Measurements from ENCODE around the gene RHOF.

The RHOF gene

GRCh38 chr12:121804417-121805111 is 11.1 kb upstream of the RHOF start:
- DNase-seq = peak; percentile 80

GRCh38 chr12:121803861-121804416 is 10.5 kb upstream of the RHOF start, which contains the start of gene SETD1B:
Gene SETD1B, plus strand, starts transcription at chr12:121804009. Its CDS starts 729 bp downstream, at chr12:121804738.
- peak; percentile 73 for DNase-seq

DNA sequence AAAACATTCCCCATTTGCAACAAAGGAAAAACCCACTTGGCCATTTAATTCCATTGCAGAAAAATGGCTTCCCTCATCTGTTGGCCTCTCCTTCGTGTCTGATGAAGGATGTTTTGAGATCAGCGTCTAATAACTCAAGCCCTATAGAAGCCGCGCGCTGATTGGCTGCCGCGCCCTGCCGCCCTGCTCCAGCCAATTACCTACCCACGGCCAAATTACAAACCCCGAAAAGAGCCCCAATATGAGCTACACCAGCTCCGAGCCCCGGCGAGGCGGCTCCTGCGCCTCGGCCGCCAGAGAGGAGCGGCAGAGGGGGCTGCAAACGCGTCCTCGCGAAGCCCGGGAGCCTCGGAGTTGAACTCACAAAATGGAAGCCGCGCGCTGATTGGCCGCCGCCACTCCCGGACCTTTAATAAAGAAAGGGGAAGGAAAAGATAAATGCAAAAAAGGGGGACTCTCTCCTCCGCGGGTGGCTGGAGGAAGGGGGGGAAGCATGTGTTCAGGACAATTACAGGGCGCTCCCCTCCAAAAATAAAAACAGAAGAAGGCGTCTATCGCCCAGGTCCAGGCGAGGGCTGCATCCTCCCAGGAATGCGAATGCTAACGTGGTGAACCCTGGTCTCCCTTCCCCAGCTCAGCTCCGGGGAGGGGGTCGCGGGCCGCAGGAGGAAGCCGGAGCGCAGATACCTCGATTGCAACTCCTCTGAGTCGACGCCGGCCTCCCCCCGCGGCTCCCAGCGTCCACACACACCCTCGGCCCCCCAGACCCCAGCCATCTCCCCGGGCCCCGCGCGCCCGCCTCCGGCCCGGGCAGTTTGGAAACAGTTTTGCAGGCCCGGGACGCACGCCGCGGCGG is 9.6 kb upstream of the RHOF start:
- peak; percentile 88 for DNase-seq

- DNase-seq = no peak
These were observed 9.0 kb upstream of the RHOF start for GRCh38 chr12:121802485-121802842.

GRCh38 chr12:121801595-121802484 is 8.4 kb upstream of the RHOF start:
- peak; percentile 73 for DNase-seq

DNA sequence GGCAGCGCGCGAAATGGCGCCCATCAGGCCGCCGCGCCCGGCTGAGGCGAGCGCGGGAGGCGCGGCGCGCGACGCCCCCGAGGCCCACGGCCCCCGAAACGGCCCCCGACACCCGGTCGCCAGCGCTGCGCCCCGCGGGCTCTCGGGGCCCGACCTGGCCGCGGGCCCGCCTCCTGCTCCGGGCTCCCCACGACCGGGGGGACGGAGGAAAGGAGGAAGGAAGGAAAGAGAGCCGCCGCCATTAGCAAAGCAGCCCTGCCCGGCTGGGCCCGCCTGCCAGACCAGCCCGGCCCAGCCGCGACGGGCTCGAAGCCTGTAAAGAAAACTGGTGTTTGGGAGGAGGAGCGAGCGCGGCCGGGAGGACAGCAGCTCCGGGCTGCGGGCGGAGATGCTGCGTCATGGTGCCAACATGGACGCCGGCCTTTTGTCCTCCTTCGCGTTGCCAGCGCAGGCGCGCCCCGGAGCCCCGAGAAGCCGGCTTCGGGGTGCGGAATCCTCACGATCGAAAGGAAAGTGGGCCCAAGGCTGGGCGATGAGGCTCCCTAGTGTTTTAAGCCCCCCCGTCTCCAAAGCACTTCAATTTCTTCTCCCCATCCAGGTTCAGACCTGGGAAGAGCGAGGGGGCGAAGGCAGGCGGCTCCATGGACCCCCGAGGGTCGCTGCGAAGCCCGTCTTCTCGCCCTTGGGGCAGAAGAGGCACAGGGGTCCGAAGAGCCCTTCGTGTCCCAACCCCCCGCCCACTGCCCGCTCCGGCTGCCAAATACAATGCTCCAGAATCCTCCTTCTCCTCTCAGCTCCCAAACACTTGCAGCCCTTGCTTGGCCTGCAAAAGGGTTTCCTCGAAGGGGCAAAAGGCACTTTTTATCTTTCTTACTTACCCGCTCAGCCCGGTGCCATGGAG is 7.5 kb upstream of the RHOF start:
- DNase-seq = peak; percentile 80

- DNase-seq = peak; percentile 92
These were observed 6.6 kb upstream of the RHOF start for GRCh38 chr12:121799842-121800693.

DNA sequence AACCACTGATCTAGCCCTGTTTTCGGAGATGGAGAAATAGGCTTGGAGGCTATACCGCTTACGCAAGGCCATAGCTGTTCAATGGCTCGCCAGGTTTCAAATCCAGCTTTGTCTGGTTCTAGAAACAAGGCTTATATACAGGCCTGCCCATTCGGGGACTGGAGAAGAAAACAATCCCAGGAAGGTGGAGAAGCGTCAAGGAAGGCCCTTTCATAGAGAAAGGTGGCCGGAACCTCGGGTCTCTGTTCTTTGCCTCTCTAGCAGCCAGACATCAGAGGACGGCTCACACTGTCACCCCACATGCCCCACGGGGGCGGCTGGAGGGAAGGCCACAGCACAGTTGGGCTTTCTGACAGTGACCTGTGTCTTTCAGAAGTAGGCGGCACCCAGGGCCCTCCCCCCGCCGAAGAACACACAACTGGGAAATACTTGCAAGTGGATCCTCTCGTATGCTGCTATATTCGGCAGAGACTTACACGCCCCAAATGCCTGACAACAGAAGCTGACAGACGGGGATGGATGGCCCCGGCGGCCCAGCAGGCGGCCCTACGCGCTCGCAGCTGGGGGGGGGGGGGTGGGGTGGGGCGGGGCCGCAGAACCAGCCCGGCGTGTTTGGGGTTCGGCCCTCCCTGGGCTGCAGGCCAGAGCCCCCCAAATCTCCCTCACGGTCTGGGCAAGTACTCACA is 5.8 kb upstream of the RHOF start:
- DNase-seq = peak; percentile 67

- DNase-seq = no peak
These were observed 5.3 kb upstream of the RHOF start for GRCh38 chr12:121798787-121799155.

DNA sequence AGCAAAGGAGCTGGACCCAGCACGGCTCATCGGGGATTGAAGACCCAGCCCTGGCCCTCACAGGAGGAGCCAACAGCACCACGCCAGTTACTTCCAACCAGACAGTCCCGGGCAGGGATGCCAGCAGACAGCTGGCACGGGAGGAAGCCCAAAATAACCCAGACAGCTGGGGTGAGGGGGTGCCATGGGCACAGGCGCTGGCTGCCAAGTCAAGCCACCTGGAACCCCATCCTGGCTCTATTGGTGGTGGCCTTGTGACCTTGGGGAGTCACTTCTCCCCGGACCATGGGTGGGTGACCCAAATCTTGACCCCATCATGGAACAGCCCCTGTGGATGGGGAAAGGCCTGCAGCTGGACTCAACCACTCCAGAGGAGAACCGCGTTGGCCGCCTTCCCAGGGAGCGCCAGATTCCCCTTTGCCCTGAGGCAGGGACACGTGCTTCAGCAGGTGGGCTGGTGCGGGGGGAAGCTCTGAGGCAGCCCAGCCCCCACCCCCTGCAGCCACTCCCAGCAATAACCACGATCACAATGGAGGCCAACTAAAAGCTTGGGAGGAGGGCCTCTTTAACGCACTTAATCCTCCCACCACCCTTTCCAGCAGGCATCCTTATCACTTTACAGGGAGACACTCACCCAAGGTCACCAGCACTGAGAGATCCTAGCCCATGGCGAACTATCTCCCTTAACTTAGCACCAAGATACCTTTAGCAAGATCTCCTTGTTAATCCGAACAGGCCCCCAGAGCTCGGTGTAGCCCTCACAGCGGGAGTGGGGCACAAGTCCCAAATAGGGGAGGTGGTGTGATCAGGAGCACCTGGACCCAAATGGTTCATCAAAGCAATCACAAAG is 4.7 kb upstream of the RHOF start:
- no peak for DNase-seq

GRCh38 chr12:121796855-121797751 is 3.6 kb upstream of the RHOF start:
- DNase-seq = no peak

GRCh38 chr12:121795034-121795968 is 1.8 kb upstream of the RHOF start:
- DNase-seq = peak; percentile 93

DNA sequence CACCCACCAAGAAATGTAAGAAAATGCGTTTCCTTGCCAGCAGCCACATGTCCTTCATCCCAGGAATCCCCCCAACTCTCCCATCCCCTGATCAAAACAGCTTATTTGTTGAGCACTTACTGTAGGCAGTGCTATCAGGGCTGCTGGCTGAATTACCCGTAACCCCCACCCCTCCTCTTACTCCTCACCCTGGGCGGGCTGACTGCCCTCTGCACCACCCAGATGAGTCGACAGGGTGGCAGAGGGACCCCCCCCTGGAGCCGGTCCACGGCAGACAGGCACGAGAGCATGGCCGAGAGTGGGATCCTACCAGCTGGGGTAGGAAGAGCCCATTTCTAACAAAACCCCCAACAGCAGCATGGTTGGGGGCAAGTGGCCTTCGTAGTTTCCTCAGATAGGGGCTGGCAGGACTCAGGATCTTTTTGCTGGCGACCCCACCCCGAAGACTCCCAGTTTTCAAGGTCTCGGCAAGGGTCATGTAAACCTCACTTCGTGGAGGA is 1.1 kb upstream of the RHOF start:
- DNase-seq = no peak

GRCh38 chr12:121793838-121794533 is 498 bp upstream of the RHOF start:
- DNase-seq = peak; percentile 96

DNA sequence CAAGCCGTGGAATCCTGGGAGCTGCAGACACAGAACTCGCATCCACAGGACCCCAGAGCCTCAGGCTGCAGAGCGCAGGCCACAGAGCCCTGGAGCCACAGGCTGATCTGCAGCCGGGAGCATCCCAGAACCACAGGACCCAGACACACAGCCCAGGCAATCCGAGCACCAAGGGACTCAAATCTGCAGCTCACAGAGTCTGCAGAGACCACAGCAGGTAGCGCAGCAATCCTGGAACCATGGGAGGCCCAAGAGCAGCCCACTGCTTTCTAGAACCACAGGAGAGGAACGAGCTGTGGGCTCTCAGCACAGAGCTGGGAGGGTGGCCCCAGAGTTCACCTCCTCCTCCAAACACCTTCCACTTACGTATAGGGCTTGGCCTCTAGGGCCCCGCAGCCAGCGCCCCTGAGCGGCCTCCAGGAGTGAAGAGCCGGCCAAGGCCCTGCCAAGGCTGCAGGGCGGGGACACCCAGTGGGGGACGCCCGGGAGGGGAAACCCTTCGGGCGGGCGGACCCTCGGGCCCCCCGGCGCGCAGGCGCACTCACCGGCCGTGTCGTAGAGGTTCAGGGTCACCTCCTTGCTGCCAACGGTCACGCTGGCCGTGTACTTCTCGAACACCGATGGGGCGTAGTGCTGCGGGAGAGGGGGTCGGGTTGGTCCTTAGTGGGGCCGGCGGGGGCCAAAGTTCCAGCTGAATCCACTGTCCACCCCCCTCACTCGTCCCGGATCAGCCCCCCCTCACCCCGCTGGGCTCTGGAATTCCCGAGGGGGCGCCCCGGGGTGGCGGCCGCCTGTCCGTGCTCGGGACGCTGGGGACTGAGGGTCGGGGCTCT is 665 bp downstream of the RHOF start:
- DNase-seq = peak; percentile 66
